OCI-LY3 (cell line): Measurements from ENCODE around the gene TRAF4.

Experiments
- H2AFZ ChIP-seq: fragments of 200-600, 300-600 bp; shearing (Covaris generic); 2 replicates; pipeline ENCODE4 v1.6.0; 2014; ENCODE audit warnings: antibody characterized with exemption, low read depth, low read length
- H3K27ac ChIP-seq: fragments of 200-600, 300-600 bp; sonication (generic); 2 replicates; pipeline ENCODE4 v1.5.1; 2014; ENCODE audit warnings: mild to moderate bottlenecking, low read length, moderate library complexity, mixed read lengths
- H3K27me3 ChIP-seq: fragments of 200-600, 300-600 bp; sonication (generic); 2 replicates; pipeline ENCODE4 v1.6.1; 2014; ENCODE audit warnings: low read depth, low read length, mixed read lengths
- H3K36me3 ChIP-seq: fragments of 200-600, 300-600 bp; sonication (generic); replicated peaks from 2 replicates; pipeline ENCODE3; 2014; ENCODE audit warnings: low read depth, low read length, mixed read lengths
- H3K4me1 ChIP-seq: fragments of 300-600, 200-600 bp; sonication (generic); 2 replicates; pipeline ENCODE4 v1.6.1; 2014; ENCODE audit warnings: low read length, mixed read lengths
- H3K4me2 ChIP-seq: fragments of 200-600, 300-600 bp; sonication (generic); 2 replicates; pipeline ENCODE4 v1.6.1; 2014; ENCODE audit warnings: low read length, mixed read lengths
- H3K4me3 ChIP-seq: fragments of 300-600, 200-600 bp; sonication (generic); 2 replicates; pipeline ENCODE4 v1.5.1; 2014; ENCODE audit warnings: antibody characterized with exemption, mild to moderate bottlenecking, low read length, moderate library complexity
- H3K79me2 ChIP-seq: fragments of 300-600, 200-600 bp; shearing (Covaris generic); 2 replicates; pipeline ENCODE4 v1.6.1; 2014; ENCODE audit warnings: mild to moderate bottlenecking, low read length, mixed read lengths
- H3K9ac ChIP-seq: fragments of 300-600, 200-600 bp; shearing (Covaris generic); 2 replicates; pipeline ENCODE4 v1.6.0; 2014; ENCODE audit warnings: mild to moderate bottlenecking, low read length, moderate library complexity
- H3K9me3 ChIP-seq: fragments of 200-600, 300-600 bp; shearing (Covaris generic); 2 replicates; pipeline ENCODE4 v1.6.1; 2014; ENCODE audit warnings: low read length, mixed read lengths; ENCODE audit not compliant: insufficient read depth
- H4K20me1 ChIP-seq: fragments of 200-600, 300-600 bp; sonication (generic); 2 replicates; pipeline ENCODE4 v1.6.1; 2016; ENCODE audit warnings: low read length, mixed read lengths; ENCODE audit not compliant: insufficient read depth
- EZH2phosphoT487 ChIP-seq: fragments of 200-600 bp; shearing (Covaris generic); IDR thresholded peaks from 2 replicates; pipeline ENCODE4 v1.6.1; 2018; ENCODE audit warnings: antibody characterized with exemption, mixed run types, low read depth
- TF ChIP-seq, protein P1 (sequence below): fragments of 200-600, 300-600 bp; sonication (generic); IDR thresholded peaks from 2 replicates; pipeline ENCODE4 v1.5.1; 2014; ENCODE audit warnings: antibody characterized with exemption, low read length, low read depth

Gene TRAF4

GRCh38 chr17:28705074-28705659 lies 38.6 kb upstream of the TRAF4 start:
- Histone ChIP-seq H3K4me3 (no peak overlapping the region), H3K36me3 (peaks cover 44% of the 10 kb centered on the region), H4K20me1 (no peaks in the 10 kb centered on the region), H3K9me3 (no peaks in the 10 kb centered on the region), H2AFZ (no peak overlapping the region), H3K4me1 (no peaks in the 10 kb centered on the region), H3K4me2 (no peak overlapping the region), H3K79me2 (no peaks in the 10 kb centered on the region), H3K9ac (no peak overlapping the region), H3K27ac (no peak overlapping the region), H3K27me3 (no peaks in the 10 kb centered on the region)
- TF ChIP-seq, protein P1, sequence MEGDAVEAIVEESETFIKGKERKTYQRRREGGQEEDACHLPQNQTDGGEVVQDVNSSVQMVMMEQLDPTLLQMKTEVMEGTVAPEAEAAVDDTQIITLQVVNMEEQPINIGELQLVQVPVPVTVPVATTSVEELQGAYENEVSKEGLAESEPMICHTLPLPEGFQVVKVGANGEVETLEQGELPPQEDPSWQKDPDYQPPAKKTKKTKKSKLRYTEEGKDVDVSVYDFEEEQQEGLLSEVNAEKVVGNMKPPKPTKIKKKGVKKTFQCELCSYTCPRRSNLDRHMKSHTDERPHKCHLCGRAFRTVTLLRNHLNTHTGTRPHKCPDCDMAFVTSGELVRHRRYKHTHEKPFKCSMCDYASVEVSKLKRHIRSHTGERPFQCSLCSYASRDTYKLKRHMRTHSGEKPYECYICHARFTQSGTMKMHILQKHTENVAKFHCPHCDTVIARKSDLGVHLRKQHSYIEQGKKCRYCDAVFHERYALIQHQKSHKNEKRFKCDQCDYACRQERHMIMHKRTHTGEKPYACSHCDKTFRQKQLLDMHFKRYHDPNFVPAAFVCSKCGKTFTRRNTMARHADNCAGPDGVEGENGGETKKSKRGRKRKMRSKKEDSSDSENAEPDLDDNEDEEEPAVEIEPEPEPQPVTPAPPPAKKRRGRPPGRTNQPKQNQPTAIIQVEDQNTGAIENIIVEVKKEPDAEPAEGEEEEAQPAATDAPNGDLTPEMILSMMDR: no peak
- no peak for TF ChIP-seq EZH2phosphoT487

GRCh38 chr17:28705728-28706334 lies 38.0 kb upstream of the TRAF4 start:
- peaks cover 37% of the 10 kb centered on the region for H3K36me3 ChIP-seq
- H3K9me3 ChIP-seq: no peaks in the 10 kb centered on the region
- no peaks in the 10 kb centered on the region for H3K79me2 ChIP-seq
- no peak overlapping the region for H3K4me3 ChIP-seq
- no peak overlapping the region for H3K4me2 ChIP-seq
- 0 out of 2 replicates have a peak, but pooled peaks cover 2% of the 10 kb centered on the region for H3K4me1 ChIP-seq
- H4K20me1 ChIP-seq: no peaks in the 10 kb centered on the region
- no peak for TF ChIP-seq EZH2phosphoT487
- TF ChIP-seq, protein P1: no peak
- no peaks in the 10 kb centered on the region for H3K27me3 ChIP-seq
- H3K9ac ChIP-seq: no peak overlapping the region
- no peak overlapping the region for H2AFZ ChIP-seq
- no peak overlapping the region for H3K27ac ChIP-seq

- Histone ChIP-seq H3K79me2 (no peaks in the 10 kb centered on the region), H3K36me3 (peaks cover 31% of the 10 kb centered on the region), H2AFZ (no peak overlapping the region), H3K9me3 (no peaks in the 10 kb centered on the region), H3K4me1 (0 out of 2 replicates have a peak, but pooled peaks cover 2% of the 10 kb centered on the region), H4K20me1 (no peaks in the 10 kb centered on the region), H3K27ac (no peak overlapping the region), H3K27me3 (no peaks in the 10 kb centered on the region), H3K9ac (no peak overlapping the region), H3K4me2 (no peak overlapping the region), H3K4me3 (no peak overlapping the region)
- TF ChIP-seq, protein P1: no peak
- TF ChIP-seq EZH2phosphoT487: no peak
Measured at GRCh38 chr17:28706471-28707338, 37.1 kb upstream of the TRAF4 start.

DNA sequence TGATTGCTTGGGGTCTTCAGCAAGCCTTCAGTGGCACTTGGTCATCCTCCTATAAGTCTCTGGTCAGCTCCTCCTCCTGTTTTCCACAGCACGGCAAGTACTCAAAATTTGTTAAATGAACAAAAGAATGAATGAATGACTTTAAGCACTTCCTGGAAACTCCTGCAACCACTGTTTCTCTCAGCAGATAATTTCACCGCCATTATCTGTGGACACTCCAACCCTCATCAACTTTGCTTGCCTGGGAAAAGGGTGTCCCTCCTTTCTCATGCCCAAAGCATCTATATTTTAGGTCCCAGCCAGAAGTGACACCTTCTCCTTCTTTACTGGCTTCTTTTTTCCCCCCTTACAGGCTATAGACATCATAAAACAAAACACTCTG lies 36.5 kb upstream of the TRAF4 start:
- peaks cover 26% of the 10 kb centered on the region for H3K36me3 ChIP-seq
- no peaks in the 10 kb centered on the region for H4K20me1 ChIP-seq
- peaks cover 4% of the 10 kb centered on the region; the same call in 1 of the 2 replicates for H3K4me1 ChIP-seq
- no peaks in the 10 kb centered on the region for H3K9me3 ChIP-seq
- no peak overlapping the region for H3K4me3 ChIP-seq
- H3K9ac ChIP-seq: no peak overlapping the region
- no peak overlapping the region for H3K4me2 ChIP-seq
- no peak overlapping the region for H2AFZ ChIP-seq
- no peak for TF ChIP-seq EZH2phosphoT487
- TF ChIP-seq, protein P1: no peak
- no peaks in the 10 kb centered on the region for H3K79me2 ChIP-seq
- no peak overlapping the region for H3K27ac ChIP-seq
- no peaks in the 10 kb centered on the region for H3K27me3 ChIP-seq
